H1 (cell line): Measurements from ENCODE around the gene KLF8. TPM values are rescaled to one million over a fixed set of nuclear protein-coding genes. Genes with fewer than 3 reads are reported as not detected.

Source experiments
- CTCF ChIA-PET: fragments of 300-600 bp; sonication (Branson Sonifier 250); formaldehyde crosslinking; loops from one replicate; lab custom pipeline; 2021; ENCODE audit not compliant: partially characterized antibody; lab: Charles Lee
- POLR2A ChIA-PET: fragments of 300-600 bp; sonication (Branson Sonifier 250); formaldehyde crosslinking; loops from one replicate; lab custom pipeline; 2021; ENCODE audit warnings: inconsistent platforms; ENCODE audit not compliant: partially characterized antibody; lab: Charles Lee
- DNase-seq, 2 experiments: peaks; one replicate each; pipeline versions ENCODE4 v3.0.0 to v3.0.0-alpha.2; 2010 to 2022; ENCODE audit warnings: low spot score in 2 of 2, low read depth in 1 of 2, mixed read lengths in 1 of 2
- FAIRE-seq: peaks from 2 replicates; lab custom pipeline; 2011; peaks lifted over from hg19 to GRCh38; lab: Jason Lieb, UNC
- H2AFZ ChIP-seq: 2 replicates; pipeline ENCODE4 v1.8.1; 2012; ENCODE audit warnings: low read length, inconsistent platforms
- H2AK5ac ChIP-seq: 2 replicates; pipeline ENCODE4 v1.6.1; 2013; ENCODE audit warnings: low read depth, low read length
- H2BK120ac ChIP-seq: replicated peaks from 2 replicates; pipeline ENCODE3; 2013; ENCODE audit warnings: low read depth, low read length, inconsistent platforms
- H2BK12ac ChIP-seq: 2 replicates; pipeline ENCODE4 v1.6.1; 2013; ENCODE audit warnings: low read depth, low read length
- H2BK15ac ChIP-seq: 2 replicates; pipeline ENCODE4 v1.6.1; 2013; ENCODE audit warnings: low read length
- H2BK20ac ChIP-seq: 2 replicates; pipeline ENCODE4 v1.6.1; 2013; ENCODE audit warnings: low read length
- H2BK5ac ChIP-seq: 2 replicates; pipeline ENCODE4 v1.6.1; 2013; ENCODE audit warnings: low read depth, low read length
- H3K14ac ChIP-seq: 2 replicates; pipeline ENCODE4 v1.6.1; 2013; ENCODE audit warnings: inconsistent platforms; ENCODE audit not compliant: insufficient read length
- H3K18ac ChIP-seq: 2 replicates; pipeline ENCODE4 v1.6.1; 2013; ENCODE audit warnings: low read length; ENCODE audit errors: extremely low read depth
- H3K23ac ChIP-seq: 2 replicates; pipeline ENCODE4 v1.6.1; 2013; ENCODE audit warnings: inconsistent platforms; ENCODE audit not compliant: insufficient read length
- H3K23me2 ChIP-seq: 2 replicates; pipeline ENCODE4 v1.6.1; 2013; ENCODE audit warnings: low read depth, low read length
- H3K27ac ChIP-seq: 2 replicates; pipeline ENCODE4 v1.6.1; 2011; ENCODE audit warnings: low read depth, low read length, inconsistent platforms
- H3K27me3 ChIP-seq, 4 experiments: replicated peaks in 1 of 4; 1 replicate in 1 of 4; 2 replicates in 3 of 4; pipeline versions ENCODE4 v1.6.1 to v1.8.1; 2011 to 2013; ENCODE audit warnings: low read length in 3 of 4, mild to moderate bottlenecking in 3 of 4, inconsistent platforms in 2 of 4, mixed read lengths in 2 of 4, moderate library complexity in 1 of 4; ENCODE audit not compliant: control insufficient read depth in 3 of 4, insufficient read depth in 3 of 4; ENCODE audit errors: extremely low read depth in 1 of 4
- H3K36me3 ChIP-seq, 4 experiments: 2 replicates each; pipeline versions ENCODE4 v1.6.1 to v1.8.1; 2011 to 2013; ENCODE audit warnings: mild to moderate bottlenecking in 4 of 4, low read length in 3 of 4, moderate library complexity in 2 of 4, control low read depth in 1 of 4, inconsistent platforms in 1 of 4; ENCODE audit not compliant: insufficient read depth in 4 of 4, control insufficient read depth in 2 of 4
- H3K4ac ChIP-seq: replicated peaks from 2 replicates; pipeline ENCODE3; 2013; ENCODE audit warnings: low read length, low read depth, mixed read lengths, inconsistent platforms; ENCODE audit not compliant: insufficient read length
- H3K4me1 ChIP-seq, 4 experiments: replicated peaks in 1 of 4; 1 replicate in 1 of 4; 2 replicates in 3 of 4; pipeline versions ENCODE4 v1.6.1 to v1.8.1; 2011 to 2013; ENCODE audit warnings: low read length in 3 of 4, inconsistent platforms in 2 of 4, mixed read lengths in 1 of 4; ENCODE audit not compliant: insufficient read depth in 4 of 4, control insufficient read depth in 3 of 4
- H3K4me2 ChIP-seq, 2 experiments: 2 replicates each; pipeline versions ENCODE4 v1.6.1 to v1.8.1; 2011 to 2013; ENCODE audit warnings: low read depth in 2 of 2, low read length in 2 of 2, control low read depth in 1 of 2, inconsistent platforms in 1 of 2, mild to moderate bottlenecking in 1 of 2; ENCODE audit not compliant: insufficient read depth in 1 of 2
- H3K4me3 ChIP-seq, 4 experiments: fragments of 200-600, 300-600 bp in 1 of 4; sonication (generic), shearing (Covaris generic), sonication (Bioruptor Twin) in 1 of 4; 2 replicates each; pipeline versions ENCODE4 v1.5.1 to v1.8.1; 2011 to 2016; ENCODE audit warnings: low read length in 4 of 4, low read depth in 3 of 4, control low read depth in 2 of 4, inconsistent platforms in 2 of 4, mild to moderate bottlenecking in 2 of 4, mixed read lengths in 1 of 4, moderate library complexity in 1 of 4; ENCODE audit not compliant: insufficient read depth in 2 of 4; ENCODE audit errors: extremely low read depth in 1 of 4
- H3K56ac ChIP-seq: replicated peaks from 2 replicates; pipeline ENCODE3; 2013; ENCODE audit warnings: low read depth, mild to moderate bottlenecking, mixed read lengths, low read length, inconsistent platforms; ENCODE audit not compliant: insufficient read length
- H3K79me1 ChIP-seq: 2 replicates; pipeline ENCODE4 v1.6.1; 2013; ENCODE audit warnings: low read depth, low read length, control low read depth
- H3K79me2 ChIP-seq, 2 experiments: 2 replicates each; pipeline versions ENCODE4 v1.6.1 to v1.8.1; 2012 to 2013; ENCODE audit warnings: low read length in 2 of 2, mild to moderate bottlenecking in 2 of 2, inconsistent platforms in 1 of 2; ENCODE audit not compliant: insufficient read depth in 2 of 2, control insufficient read depth in 1 of 2
- H3K9ac ChIP-seq, 4 experiments: replicated peaks in 1 of 4; 1 replicate in 1 of 4; 2 replicates in 3 of 4; pipeline versions ENCODE4 v1.6.1 to v1.8.1; 2011 to 2013; ENCODE audit warnings: low read depth in 3 of 4, low read length in 3 of 4, control low read depth in 2 of 4, mild to moderate bottlenecking in 2 of 4, moderate library complexity in 2 of 4, inconsistent platforms in 1 of 4; ENCODE audit errors: extremely low read depth in 1 of 4
- H3K9me3 ChIP-seq, 2 experiments: 2 replicates each; pipeline versions ENCODE4 v1.6.1 to v1.8.1; 2012 to 2013; ENCODE audit warnings: mild to moderate bottlenecking in 2 of 2, moderate library complexity in 2 of 2, control low read depth in 1 of 2, inconsistent platforms in 1 of 2, low read depth in 1 of 2, low read length in 1 of 2, mixed read lengths in 1 of 2; ENCODE audit not compliant: insufficient read depth in 2 of 2
- H4K20me1 ChIP-seq, 2 experiments: replicated peaks in 1 of 2; 2 replicates each; pipeline versions ENCODE3 to v1.8.1; 2011 to 2013; ENCODE audit warnings: inconsistent platforms in 2 of 2, low read length in 2 of 2, mild to moderate bottlenecking in 1 of 2; ENCODE audit not compliant: insufficient read depth in 2 of 2, control insufficient read depth in 1 of 2
- H4K5ac ChIP-seq: 2 replicates; pipeline ENCODE4 v1.6.1; 2013; ENCODE audit warnings: low read length, low read depth, mixed read lengths, inconsistent platforms; ENCODE audit not compliant: insufficient read length
- H4K8ac ChIP-seq: 2 replicates; pipeline ENCODE4 v1.8.0; 2013; ENCODE audit warnings: mild to moderate bottlenecking, moderate library complexity, low read length, inconsistent platforms; ENCODE audit not compliant: insufficient read depth; ENCODE audit errors: extremely low read depth
- H4K91ac ChIP-seq: replicated peaks from 2 replicates; pipeline ENCODE3; 2013; ENCODE audit warnings: low read length, mixed read lengths, inconsistent platforms; ENCODE audit not compliant: insufficient read length
- CEBPB ChIP-seq: IDR thresholded peaks from 2 replicates; pipeline ENCODE4 v1.6.1; 2012; ENCODE audit warnings: low read depth, low read length
- CHD1 ChIP-seq: IDR thresholded peaks from 2 replicates; pipeline ENCODE4 v1.6.1; 2012; ENCODE audit warnings: low read depth, low read length, improper control_type of control experiment
- EZH2 ChIP-seq: fragments of 200-600 bp; sonication (generic); IDR thresholded peaks from 2 replicates; pipeline ENCODE4 v1.7.1; 2012; ENCODE audit warnings: low read depth, mild to moderate bottlenecking, moderate library complexity, low read length, inconsistent platforms; ENCODE audit not compliant: severe bottlenecking
- FOSL1 ChIP-seq: IDR thresholded peaks from 2 replicates; pipeline ENCODE4 v1.6.1; 2011; ENCODE audit warnings: mild to moderate bottlenecking, low read depth, low read length, moderate library complexity; ENCODE audit not compliant: insufficient read depth
- POLR2AphosphoS5 ChIP-seq: IDR thresholded peaks from 2 replicates; pipeline ENCODE4 v1.6.1; 2011; ENCODE audit warnings: low read depth, low read length
- RBBP5 ChIP-seq: IDR thresholded peaks from 2 replicates; pipeline ENCODE4 v1.7.1; 2012; ENCODE audit warnings: low read depth, mild to moderate bottlenecking, inconsistent platforms, low read length, moderate library complexity, borderline replicate concordance
- RFX5 ChIP-seq: IDR thresholded peaks from 2 replicates; pipeline ENCODE4 v1.6.1; 2011; ENCODE audit warnings: low read depth, low read length, improper control_type of control experiment, borderline replicate concordance
- SAP30 ChIP-seq: fragments of 300-600 bp; sonication (generic); IDR thresholded peaks from 2 replicates; pipeline ENCODE4 v1.7.1; 2012; ENCODE audit warnings: low read length, moderate library complexity, mild to moderate bottlenecking, inconsistent platforms; ENCODE audit not compliant: insufficient read depth, insufficient replicate concordance
- SP1 ChIP-seq: IDR thresholded peaks from 2 replicates; pipeline ENCODE4 v1.6.1; 2011; ENCODE audit warnings: low read depth, low read length
- SP4 ChIP-seq: IDR thresholded peaks from 2 replicates; pipeline ENCODE4 v1.6.1; 2012; ENCODE audit warnings: low read length, inconsistent platforms
- SRF ChIP-seq: IDR thresholded peaks from 2 replicates; pipeline ENCODE4 v1.6.1; 2011; ENCODE audit warnings: mild to moderate bottlenecking, low read depth, low read length, moderate library complexity
- TBP ChIP-seq: IDR thresholded peaks from 2 replicates; pipeline ENCODE4 v1.6.1; 2011; ENCODE audit warnings: low read depth, low read length, improper control_type of control experiment
- TCF12 ChIP-seq: IDR thresholded peaks from 2 replicates; pipeline ENCODE4 v1.6.1; 2011; ENCODE audit warnings: low read depth, mild to moderate bottlenecking, low read length
- YY1 ChIP-seq: IDR thresholded peaks from 2 replicates; pipeline ENCODE4 v1.6.1; 2011; ENCODE audit warnings: low read depth, mild to moderate bottlenecking, low read length
- WGBS, 2 experiments: shearing (Covaris generic) in 1 of 2; methylation state at CpG; one replicate each; pipeline versions ENCODE4 v1.1.6 to v1.1.7; 2013 to 2015; ENCODE audit warnings: low lambda C conversion rate in 2 of 2, mixed read lengths in 2 of 2, inconsistent platforms in 1 of 2, low coverage in 1 of 2, missing lambda C conversion rate in 1 of 2; ENCODE audit not compliant: insufficient replicate concordance in 2 of 2, insufficient coverage in 1 of 2, insufficient read length in 1 of 2; ENCODE audit errors: extremely low coverage in 1 of 2, missing lambda C conversion rate in 1 of 2; 5-methylcytosine and 5-hydroxymethylcytosine counted together
- polyA plus RNA-seq, 7 experiments: library from polyadenylated mRNA; depleted of rRNA in 3 of 7; stranded (reverse) in 5 of 7; unstranded in 2 of 7; fragments of >200 nt in 5 of 7; fragments of 200-250 nt in 2 of 7; gene quantifications; 1 replicate in 5 of 7; 2 replicates in 1 of 7; 4 replicates in 1 of 7; pipeline versions ENCODE4 v1.2.1 to v1.2.3, GENCODE V29; 2011 to 2013; ENCODE audit warnings: missing spikeins in 2 of 7, mixed read lengths in 2 of 7
- total RNA-seq: library from RNA; stranded (reverse); fragmentation: NEBNext Ultra II Directional; extraction: Animal tissue kit (Norgen Biotek cat#: 25700); gene quantifications from 2 replicates; pipeline ENCODE4 v1.2.1, GENCODE V29; 2021
- TF ChIP-seq, protein P1 (sequence below): IDR thresholded peaks from 2 replicates; pipeline ENCODE4 v1.6.1; 2012; ENCODE audit warnings: inconsistent platforms

KLF8 gene
- total and polyA plus RNA-seq, 2 of the 8 experiments (the other 6 are each of a cell fraction or from before 2014, with no cell fraction given): 11.5 to 15.3 TPM

DNA sequence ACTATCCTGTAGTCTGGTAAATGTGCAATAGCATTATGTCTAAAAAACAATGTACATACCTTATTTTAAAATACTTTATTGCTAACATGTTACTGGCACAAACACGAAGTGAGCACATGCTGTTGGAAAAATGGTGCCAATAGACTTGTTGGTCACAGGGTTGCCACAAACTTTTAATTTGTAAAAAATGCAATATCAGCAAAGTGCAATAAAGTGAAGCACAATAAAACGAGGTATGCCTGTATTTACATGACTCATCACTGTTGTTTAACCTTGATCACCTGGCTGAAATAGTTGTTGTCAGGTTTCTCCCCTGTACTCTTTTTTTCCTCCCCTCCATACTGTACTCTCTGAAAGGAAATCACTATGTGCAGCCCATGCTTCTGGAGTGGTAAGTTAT lies 56.5 kb downstream of the KLF8 start:
- no peak overlapping the region for H2BK20ac ChIP-seq
- H3K14ac ChIP-seq: no peak overlapping the region
- ChIA-PET POLR2A (interaction anchor here (0.5 kb wide), 1 partner anchor 340 kb away, joined by 3 read pairs; no protein-coding TSS in a partner anchor), CTCF (no interaction called here)
- no peak overlapping the region for H4K91ac ChIP-seq
- no peaks in the 10 kb centered on the region for H3K23me2 ChIP-seq
- DNase-seq (no peak), FAIRE-seq (no peak)
- H2BK120ac ChIP-seq: no peak overlapping the region
- no peaks in the 10 kb centered on the region for H3K9me3 ChIP-seq
- H3K36me3 ChIP-seq: no peaks in the 10 kb centered on the region
- H3K27me3 ChIP-seq: no peaks in the 10 kb centered on the region
- H3K4me3 ChIP-seq: no peak overlapping the region
- H4K8ac ChIP-seq: no peak overlapping the region
- H2BK5ac ChIP-seq: no peak overlapping the region
- no peak overlapping the region for H3K56ac ChIP-seq
- H3K79me1 ChIP-seq: no peaks in the 10 kb centered on the region
- H4K20me1 ChIP-seq: no peaks in the 10 kb centered on the region
- H3K4me1 ChIP-seq: no peaks in the 10 kb centered on the region
- H2AK5ac ChIP-seq: no peak overlapping the region
- H2BK15ac ChIP-seq: no peak overlapping the region
- no peaks in the 10 kb centered on the region for H3K79me2 ChIP-seq
- WGBS, 2 experiments: 91% methylated on average over 2 of the region's 2 CpGs; no CpG with 5 or more reads in 1 of the 2 experiments
- H3K4ac ChIP-seq: no peak overlapping the region
- H2AFZ ChIP-seq: no peak overlapping the region
- no peak overlapping the region for H4K5ac ChIP-seq
- H3K23ac ChIP-seq: no peak overlapping the region
- H3K18ac ChIP-seq: no peak overlapping the region
- no peak overlapping the region for H3K27ac ChIP-seq
- no peak overlapping the region for H3K4me2 ChIP-seq
- no peak overlapping the region for H3K9ac ChIP-seq
- H2BK12ac ChIP-seq: no peak overlapping the region
- no peak for TF ChIP-seq SAP30
- TF ChIP-seq TCF12: no peak
- TF ChIP-seq, protein P1, sequence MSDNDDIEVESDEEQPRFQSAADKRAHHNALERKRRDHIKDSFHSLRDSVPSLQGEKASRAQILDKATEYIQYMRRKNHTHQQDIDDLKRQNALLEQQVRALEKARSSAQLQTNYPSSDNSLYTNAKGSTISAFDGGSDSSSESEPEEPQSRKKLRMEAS: no peak
- TF ChIP-seq FOSL1: no peak
- TF ChIP-seq SP1: no peak
- TF ChIP-seq TBP: no peak
- TF ChIP-seq SP4: no peak
- no peak for TF ChIP-seq YY1
- no peak for TF ChIP-seq RBBP5
- TF ChIP-seq SRF: no peak
- no peak for TF ChIP-seq POLR2AphosphoS5
- TF ChIP-seq CHD1: no peak
- no peak for TF ChIP-seq RFX5
- no peak for TF ChIP-seq CEBPB
- no peak for TF ChIP-seq EZH2
